ENCODE measurements around the gene EXD1. TPM values are rescaled to one million over a fixed set of nuclear protein-coding genes. Genes with fewer than 3 reads are reported as not detected.

Gene EXD1, protein sequence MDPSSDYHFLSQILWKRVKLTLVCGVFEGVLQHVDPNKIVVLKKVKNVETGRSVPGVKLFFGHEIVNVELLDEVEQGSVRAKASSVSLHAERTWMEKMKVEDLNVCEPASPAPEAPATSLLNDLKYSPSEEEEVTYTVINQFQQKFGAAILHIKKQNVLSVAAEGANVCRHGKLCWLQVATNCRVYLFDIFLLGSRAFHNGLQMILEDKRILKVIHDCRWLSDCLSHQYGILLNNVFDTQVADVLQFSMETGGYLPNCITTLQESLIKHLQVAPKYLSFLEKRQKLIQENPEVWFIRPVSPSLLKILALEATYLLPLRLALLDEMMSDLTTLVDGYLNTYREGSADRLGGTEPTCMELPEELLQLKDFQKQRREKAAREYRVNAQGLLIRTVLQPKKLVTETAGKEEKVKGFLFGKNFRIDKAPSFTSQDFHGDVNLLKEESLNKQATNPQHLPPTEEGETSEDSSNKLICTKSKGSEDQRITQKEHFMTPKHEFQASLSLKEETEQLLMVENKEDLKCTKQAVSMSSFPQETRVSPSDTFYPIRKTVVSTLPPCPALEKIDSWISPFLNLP
- not detected in 2 replicates for total RNA-seq (2014; rRNA removed; shearing (Covaris generic))
- total RNA-seq (2022), result not detected in 2 replicates
- Bru-seq, nascent RNA, result percentile 3 among the genes with signal in this experiment
- percentile 5 among the genes with signal in this experiment for BruChase-seq, experiment 1, labeled RNA remaining after a 6-hour chase
- BruChase-seq, experiment 2, labeled RNA remaining after a 2-hour chase, result percentile 3 among the genes with signal in this experiment
- long read RNA-seq, result 0 reads

DNA sequence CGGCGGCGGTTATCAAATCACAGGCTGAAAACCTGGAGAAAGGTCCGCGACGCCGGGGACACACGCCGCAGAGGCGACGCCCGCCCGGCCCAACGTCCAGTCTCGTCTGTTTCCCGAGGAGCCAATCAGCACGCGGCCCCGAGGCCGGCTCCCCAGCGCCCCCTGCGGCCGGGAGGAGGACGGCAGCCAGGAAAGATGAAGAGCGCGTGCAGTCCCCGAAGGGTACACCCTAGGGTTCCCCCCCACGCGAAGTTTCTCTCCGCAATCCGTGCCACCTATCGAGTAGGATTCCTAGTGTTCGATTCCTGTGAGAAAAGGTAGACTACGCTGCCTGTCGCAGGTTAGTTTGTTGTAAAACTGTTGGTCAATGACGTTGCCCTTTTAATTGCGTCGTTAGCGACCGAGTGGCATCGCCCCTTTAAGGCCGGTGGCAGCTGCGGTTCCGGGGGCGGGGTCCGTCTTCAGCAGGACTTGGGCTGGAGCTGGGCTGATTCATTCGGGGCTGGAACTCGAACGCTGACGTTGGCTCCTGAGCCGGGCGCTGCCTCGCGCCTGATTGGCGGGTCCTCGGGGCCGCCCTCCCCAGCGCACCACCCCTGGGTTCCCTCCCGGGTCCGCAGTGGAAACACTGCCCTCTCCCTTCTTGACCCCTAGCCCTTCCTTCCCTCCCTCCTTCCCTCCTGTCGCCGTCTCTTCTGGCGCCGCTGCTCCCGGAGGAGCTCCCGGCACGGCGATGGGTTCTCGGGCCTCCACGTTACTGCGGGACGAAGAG is at the start of gene EXD1, which contains the start of gene CHP1:
Gene EXD1, minus strand, starts transcription at position 108 of the 772 bp plus-strand sequence. CDS start 4,182 bp downstream, outside the sequence.
Gene CHP1, plus strand, starts transcription at position 619 of the 772 bp plus-strand sequence. Its CDS starts 115 bp downstream, at position 734.
- H4K20me1 ChIP-seq (ENCODE audit: insufficient read depth, low read length), result no peaks in the 10 kb centered on the region
- peak within 1 kb of the TSS; percentile 86 for H3K4me3 ChIP-seq (ENCODE audit: low read depth, low read length, poor library complexity, severe bottlenecking)
- H3K9me3 ChIP-seq (ENCODE audit: low read length), result peaks cover 8% of the 10 kb centered on the region; the same call in 1 of the 2 replicates
- H3K4me2 ChIP-seq (ENCODE audit: low read length), result peak within 1 kb of the TSS; percentile 96
- H2AFZ ChIP-seq (ENCODE audit: low read length), result peak within 1 kb of the TSS; percentile 86
- intact Hi-C loops (cut with micrococcal nuclease; ENCODE audit: unreplicated experiment), result loop anchor here (1.0 to 5.0 kb wide), 4 partner anchors 51 to 325 kb away; partner anchors contain the start of genes INO80, NUSAP1 and OIP5
- H3K79me2 ChIP-seq (ENCODE audit: insufficient read depth, low read depth, low read length), result peaks cover 12% of the 10 kb centered on the region; the same call in 1 of the 2 replicates
- peak; percentile 96 for DNase-seq (ENCODE audit: low spot score)
- H3K4me1 ChIP-seq (ENCODE audit: insufficient read depth, low read length, poor library complexity, severe bottlenecking), result peaks cover 16% of the 10 kb centered on the region
- H3K36me3 ChIP-seq (ENCODE audit: insufficient read depth, low read length), result no peaks in the 10 kb centered on the region
- H3K9me2 ChIP-seq (ENCODE audit: insufficient read depth, low read length), result no peaks in the 10 kb centered on the region
- H3K27ac ChIP-seq (ENCODE audit: low read depth, low read length, poor library complexity, severe bottlenecking), result peak within 1 kb of the TSS; percentile 47
- TF ChIP-seq EZH2phosphoT487 (IDR thresholded peaks at IDR 0.05; ENCODE audit: borderline replicate concordance, low read depth, low read length), result no peak
- TF ChIP-seq, protein P1, sequence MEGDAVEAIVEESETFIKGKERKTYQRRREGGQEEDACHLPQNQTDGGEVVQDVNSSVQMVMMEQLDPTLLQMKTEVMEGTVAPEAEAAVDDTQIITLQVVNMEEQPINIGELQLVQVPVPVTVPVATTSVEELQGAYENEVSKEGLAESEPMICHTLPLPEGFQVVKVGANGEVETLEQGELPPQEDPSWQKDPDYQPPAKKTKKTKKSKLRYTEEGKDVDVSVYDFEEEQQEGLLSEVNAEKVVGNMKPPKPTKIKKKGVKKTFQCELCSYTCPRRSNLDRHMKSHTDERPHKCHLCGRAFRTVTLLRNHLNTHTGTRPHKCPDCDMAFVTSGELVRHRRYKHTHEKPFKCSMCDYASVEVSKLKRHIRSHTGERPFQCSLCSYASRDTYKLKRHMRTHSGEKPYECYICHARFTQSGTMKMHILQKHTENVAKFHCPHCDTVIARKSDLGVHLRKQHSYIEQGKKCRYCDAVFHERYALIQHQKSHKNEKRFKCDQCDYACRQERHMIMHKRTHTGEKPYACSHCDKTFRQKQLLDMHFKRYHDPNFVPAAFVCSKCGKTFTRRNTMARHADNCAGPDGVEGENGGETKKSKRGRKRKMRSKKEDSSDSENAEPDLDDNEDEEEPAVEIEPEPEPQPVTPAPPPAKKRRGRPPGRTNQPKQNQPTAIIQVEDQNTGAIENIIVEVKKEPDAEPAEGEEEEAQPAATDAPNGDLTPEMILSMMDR (conservative IDR thresholded peaks at IDR 0.05; ENCODE audit: low read length), result peak; percentile 95
- ChIA-PET POLR2A (interaction anchor here (0.5 to 1.0 kb wide), 9 partner anchors 13 to 879 kb away, joined by 3 to 6 read pairs (median 3); partner anchors contain the start of genes NUSAP1 and OIP5), CTCF (ENCODE audit: unreplicated experiment) (interaction anchor here (0.5 to 1.1 kb wide), 2 partner anchors 323 to 398 kb away, joined by 3 to 4 read pairs; no protein-coding TSS in a partner anchor)
- no TSS peak for BruUV-seq (replicated peaks)

DNA sequence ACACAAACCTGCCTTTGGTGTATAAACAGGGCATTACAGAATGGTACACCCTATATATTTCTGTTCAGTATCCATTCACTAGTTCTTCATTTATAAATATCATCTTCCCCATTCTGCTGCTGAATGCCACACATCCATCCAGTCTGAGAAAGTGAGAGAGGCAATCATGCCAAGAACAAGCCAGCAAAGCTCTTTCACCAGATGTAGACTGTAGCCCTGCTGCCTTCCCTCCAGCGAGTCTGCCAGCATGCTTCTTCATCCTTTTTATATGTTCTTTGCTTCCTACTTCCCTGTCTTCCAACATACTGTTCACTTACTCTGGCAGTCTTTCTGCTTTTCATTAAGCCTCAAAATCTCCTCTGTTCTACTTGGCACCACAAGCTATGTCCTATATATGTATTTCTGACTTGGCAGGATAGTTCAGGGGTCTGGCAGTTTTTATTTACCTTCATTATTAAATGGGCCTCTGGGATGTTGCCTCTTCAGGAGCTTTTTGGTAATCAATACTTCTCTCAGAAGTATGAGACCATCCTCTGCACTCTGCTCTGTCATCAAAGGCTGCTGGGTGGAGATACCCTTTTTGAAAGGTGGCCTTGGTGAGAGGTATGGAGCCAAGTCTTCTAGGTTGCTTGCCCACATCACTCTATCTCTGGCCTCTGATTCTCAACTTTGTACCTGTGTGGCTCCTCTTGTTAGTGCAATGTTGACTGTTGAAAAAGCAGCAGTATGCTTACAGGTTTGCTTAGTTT is 49.2 kb upstream of the EXD1 start:
- POLR2A ChIA-PET, result no interaction called here
- H3K36me3 ChIP-seq (ENCODE audit: insufficient read depth, low read length), result peaks cover 25% of the 10 kb centered on the region

More for the DNA sequence above, 49.2 kb upstream of the EXD1 start:
- Histone ChIP-seq H3K79me2 (ENCODE audit: insufficient read depth, low read depth, low read length) (peaks cover 8% of the 10 kb centered on the region), H3K4me1 (ENCODE audit: insufficient read depth, low read length, poor library complexity, severe bottlenecking) (peaks cover 14% of the 10 kb centered on the region), H2AFZ (ENCODE audit: low read length) (no peak overlapping the region), H3K27ac (ENCODE audit: low read depth, low read length, poor library complexity, severe bottlenecking) (no peak overlapping the region), H3K9me2 (ENCODE audit: insufficient read depth, low read length) (no peaks in the 10 kb centered on the region), H3K9me3 (ENCODE audit: low read length) (no peaks in the 10 kb centered on the region), H3K4me2 (ENCODE audit: low read length) (no peak overlapping the region), H3K4me3 (ENCODE audit: low read depth, low read length, poor library complexity, severe bottlenecking) (no peak overlapping the region), H4K20me1 (ENCODE audit: insufficient read depth, low read length) (peaks cover 4% of the 10 kb centered on the region; the same call in 1 of the 2 replicates)
- intact Hi-C loops (cut with micrococcal nuclease; ENCODE audit: unreplicated experiment), result loop anchor here (5.0 kb wide), 1 partner anchor 47 kb away; the partner anchor contains the start of genes CHP1 and EXD1
- no peak for TF ChIP-seq EZH2phosphoT487 (IDR thresholded peaks at IDR 0.05; ENCODE audit: borderline replicate concordance, low read depth, low read length)
- TF ChIP-seq, protein P1 (conservative IDR thresholded peaks at IDR 0.05; ENCODE audit: low read length), result no peak
- no TSS peak for BruUV-seq (replicated peaks)
- no peak for DNase-seq (ENCODE audit: low spot score)
- CTCF ChIA-PET (ENCODE audit: unreplicated experiment), result no interaction called here

Measured in OCI-LY7 (cell line).